H1 (cell line): ENCODE measurements around the gene PPAT.

Experiments
- CEBPB ChIP-seq: IDR thresholded peaks from 2 replicates; pipeline ENCODE4 v1.6.1; 2012; ENCODE audit warnings: low read depth, low read length
- EZH2 ChIP-seq: fragments of 200-600 bp; sonication (generic); IDR thresholded peaks from 2 replicates; pipeline ENCODE4 v1.7.1; 2012; ENCODE audit warnings: low read depth, mild to moderate bottlenecking, moderate library complexity, low read length, inconsistent platforms; ENCODE audit not compliant: severe bottlenecking
- GABPA ChIP-seq: IDR thresholded peaks from 2 replicates; pipeline ENCODE4 v1.6.1; 2011; ENCODE audit warnings: mild to moderate bottlenecking, low read length, moderate library complexity, borderline replicate concordance; ENCODE audit not compliant: insufficient read depth
- JUN ChIP-seq: IDR thresholded peaks from 2 replicates; pipeline ENCODE4 v1.6.1; 2011; ENCODE audit warnings: low read depth, mild to moderate bottlenecking, improper control_type of control experiment, low read length
- JUND ChIP-seq: IDR thresholded peaks from 2 replicates; pipeline ENCODE4 v1.6.1; 2011; ENCODE audit warnings: mild to moderate bottlenecking, improper control_type of control experiment, low read length
- MAFK ChIP-seq: IDR thresholded peaks from 2 replicates; pipeline ENCODE4 v1.6.1; 2012; ENCODE audit warnings: low read depth, mild to moderate bottlenecking, improper control_type of control experiment, low read length
- POLR2A ChIP-seq, 2 experiments: IDR thresholded peaks; 1 replicate in 1 of 2; 2 replicates in 1 of 2; pipeline ENCODE4 v1.6.1; 2011; ENCODE audit warnings: low read depth in 2 of 2, low read length in 2 of 2, mild to moderate bottlenecking in 2 of 2; ENCODE audit errors: control extremely low read depth in 1 of 2
- RAD21 ChIP-seq, 2 experiments: IDR thresholded peaks in 1 of 2; conservative IDR thresholded peaks in 1 of 2; 2 replicates each; pipeline ENCODE4 v1.6.1; 2011; ENCODE audit warnings: low read depth in 2 of 2, low read length in 2 of 2, improper control_type of control experiment in 1 of 2, inconsistent platforms in 1 of 2, mild to moderate bottlenecking in 1 of 2, moderate library complexity in 1 of 2
- SUZ12 ChIP-seq: fragments of 200-600 bp; sonication (generic); IDR thresholded peaks from 2 replicates; pipeline ENCODE4 v1.6.1; 2012; ENCODE audit warnings: mild to moderate bottlenecking, inconsistent platforms, low read length, moderate library complexity, mixed read lengths
- YY1 ChIP-seq: IDR thresholded peaks from 2 replicates; pipeline ENCODE4 v1.6.1; 2011; ENCODE audit warnings: low read depth, mild to moderate bottlenecking, low read length
- TF ChIP-seq, protein P1 (sequence below), 3 experiments: IDR thresholded peaks; 1 replicate in 2 of 3; 2 replicates in 1 of 3; pipeline versions ENCODE4 v1.5.1 to v1.6.1; 2011; ENCODE audit warnings: low read length in 3 of 3, mild to moderate bottlenecking in 3 of 3, inconsistent platforms in 2 of 3, low read depth in 1 of 3, moderate library complexity in 1 of 3; ENCODE audit not compliant: insufficient read depth in 1 of 3; ENCODE audit errors: control extremely low read depth in 1 of 3
- TF ChIP-seq, protein P2 (sequence below): IDR thresholded peaks from 2 replicates; pipeline ENCODE4 v1.6.1; 2012; ENCODE audit warnings: low read length, inconsistent platforms
- TF ChIP-seq, protein P3 (sequence below): IDR thresholded peaks from 2 replicates; pipeline ENCODE4 v1.6.1; 2012; ENCODE audit warnings: inconsistent platforms

DNA sequence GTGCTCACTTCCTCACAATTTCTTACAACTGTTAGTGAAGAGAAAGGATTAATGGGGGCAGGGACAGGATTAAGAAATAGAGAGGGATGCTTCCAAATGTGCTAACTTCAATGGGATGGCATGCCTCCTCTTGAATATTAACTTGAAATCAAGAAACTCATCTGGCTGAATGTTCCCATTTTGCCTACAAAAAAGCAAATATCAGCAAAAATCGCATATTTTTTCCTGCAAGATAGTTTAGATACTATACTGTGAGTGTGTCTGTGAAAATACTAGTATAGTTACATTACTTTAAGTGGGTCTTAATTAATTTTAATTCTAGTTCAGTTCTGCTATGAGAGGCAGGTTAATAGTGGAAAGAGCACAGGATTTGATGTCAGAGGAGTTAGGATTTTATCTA lies 5.6 kb upstream of the PPAT start:
- TF ChIP-seq, protein P1, sequence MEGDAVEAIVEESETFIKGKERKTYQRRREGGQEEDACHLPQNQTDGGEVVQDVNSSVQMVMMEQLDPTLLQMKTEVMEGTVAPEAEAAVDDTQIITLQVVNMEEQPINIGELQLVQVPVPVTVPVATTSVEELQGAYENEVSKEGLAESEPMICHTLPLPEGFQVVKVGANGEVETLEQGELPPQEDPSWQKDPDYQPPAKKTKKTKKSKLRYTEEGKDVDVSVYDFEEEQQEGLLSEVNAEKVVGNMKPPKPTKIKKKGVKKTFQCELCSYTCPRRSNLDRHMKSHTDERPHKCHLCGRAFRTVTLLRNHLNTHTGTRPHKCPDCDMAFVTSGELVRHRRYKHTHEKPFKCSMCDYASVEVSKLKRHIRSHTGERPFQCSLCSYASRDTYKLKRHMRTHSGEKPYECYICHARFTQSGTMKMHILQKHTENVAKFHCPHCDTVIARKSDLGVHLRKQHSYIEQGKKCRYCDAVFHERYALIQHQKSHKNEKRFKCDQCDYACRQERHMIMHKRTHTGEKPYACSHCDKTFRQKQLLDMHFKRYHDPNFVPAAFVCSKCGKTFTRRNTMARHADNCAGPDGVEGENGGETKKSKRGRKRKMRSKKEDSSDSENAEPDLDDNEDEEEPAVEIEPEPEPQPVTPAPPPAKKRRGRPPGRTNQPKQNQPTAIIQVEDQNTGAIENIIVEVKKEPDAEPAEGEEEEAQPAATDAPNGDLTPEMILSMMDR (IDR thresholded peaks at IDR 0.05; ENCODE audit: control extremely low read depth in 1 of 3, insufficient read depth in 1 of 3, low read depth in 1 of 3, low read length in 3 of 3) = no peak
- TF ChIP-seq RAD21 (IDR thresholded peaks at IDR 0.05 in 1 of 2, conservative IDR thresholded peaks at IDR 0.05 in 1 of 2; ENCODE audit: low read depth in 2 of 2, low read length in 2 of 2) (no peak), EZH2 (no peak), SUZ12 (no peak), CEBPB (no peak), GABPA (no peak), JUND (no peak), MAFK (no peak), JUN (no peak), POLR2A (IDR thresholded peaks at IDR 0.05; ENCODE audit: control extremely low read depth in 1 of 2, low read depth in 2 of 2, low read length in 2 of 2) (no peak), YY1 (no peak)
- TF ChIP-seq, protein P2, sequence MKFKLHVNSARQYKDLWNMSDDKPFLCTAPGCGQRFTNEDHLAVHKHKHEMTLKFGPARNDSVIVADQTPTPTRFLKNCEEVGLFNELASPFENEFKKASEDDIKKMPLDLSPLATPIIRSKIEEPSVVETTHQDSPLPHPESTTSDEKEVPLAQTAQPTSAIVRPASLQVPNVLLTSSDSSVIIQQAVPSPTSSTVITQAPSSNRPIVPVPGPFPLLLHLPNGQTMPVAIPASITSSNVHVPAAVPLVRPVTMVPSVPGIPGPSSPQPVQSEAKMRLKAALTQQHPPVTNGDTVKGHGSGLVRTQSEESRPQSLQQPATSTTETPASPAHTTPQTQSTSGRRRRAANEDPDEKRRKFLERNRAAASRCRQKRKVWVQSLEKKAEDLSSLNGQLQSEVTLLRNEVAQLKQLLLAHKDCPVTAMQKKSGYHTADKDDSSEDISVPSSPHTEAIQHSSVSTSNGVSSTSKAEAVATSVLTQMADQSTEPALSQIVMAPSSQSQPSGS = no peak
- TF ChIP-seq, protein P3, sequence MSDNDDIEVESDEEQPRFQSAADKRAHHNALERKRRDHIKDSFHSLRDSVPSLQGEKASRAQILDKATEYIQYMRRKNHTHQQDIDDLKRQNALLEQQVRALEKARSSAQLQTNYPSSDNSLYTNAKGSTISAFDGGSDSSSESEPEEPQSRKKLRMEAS = no peak
